GM12878 (cell line): ENCODE results near the gene COX6B2. TPM values are rescaled to one million over a fixed set of nuclear protein-coding genes. Genes with fewer than 3 reads are reported as not detected.

ENCODE experiments used
- ATAC-seq: fragments of 200-7000 bp; cut with Tn5 transposase; 3 replicates; pipeline ENCODE4 v1.9.1; 2020; ENCODE audit warnings: mild to moderate bottlenecking, moderate library complexity
- BruUV-seq: library from RNA; stranded (reverse); fragments of 400-500 nt; replicated peaks from 2 replicates; lab custom pipeline; 2021; lab: Mats Ljungman, UMichigan
- CTCF ChIA-PET: fragments of 300-600 bp; sonication (Branson Sonifier 250); formaldehyde crosslinking; extraction: SDS; loops from one replicate; lab custom pipeline; 2021; ENCODE audit warnings: inconsistent platforms; lab: Yijun Ruan, JAX
- POLR2A ChIA-PET: fragments of 350-600 bp; formaldehyde crosslinking; extraction: SDS; loops from one replicate; lab custom pipeline; 2021; ENCODE audit warnings: inconsistent platforms; lab: Charles Lee
- RAD21 ChIA-PET: fragments of 300-600 bp; sonication (Branson Sonifier 250); formaldehyde crosslinking; loops from one replicate; lab custom pipeline; 2023; ENCODE audit warnings: antibody characterized with exemption; ENCODE audit not compliant: unreplicated experiment; lab: Charles Lee
- SMC1A ChIA-PET: fragments of 300-600 bp; sonication (Branson Sonifier 250); formaldehyde crosslinking; loops from one replicate; lab custom pipeline; 2023; ENCODE audit not compliant: unreplicated experiment, uncharacterized antibody; lab: Charles Lee
- DNase-seq: peaks from one replicate; pipeline ENCODE4 v3.0.0-alpha.2; 2011; ENCODE audit warnings: low read depth, low spot score
- FAIRE-seq: peaks from 3 replicates; lab custom pipeline; 2011; peaks lifted over from hg19 to GRCh38; lab: Jason Lieb, UNC
- H2AFZ ChIP-seq: 2 replicates; pipeline ENCODE4 v1.6.0; 2011; ENCODE audit warnings: low read depth, low read length, control low read depth; ENCODE audit not compliant: control insufficient read depth
- H3K27ac ChIP-seq: 2 replicates; pipeline ENCODE4 v1.5.1; 2011; ENCODE audit warnings: control low read depth; ENCODE audit not compliant: control insufficient read depth, insufficient read depth
- H3K27me3 ChIP-seq, 2 experiments: replicated peaks in 1 of 2; 2 replicates each; pipeline versions ENCODE4 v1.6.0 to v1.6.1; 2011; ENCODE audit warnings: low read length in 1 of 2; ENCODE audit not compliant: control insufficient read depth in 2 of 2, insufficient read depth in 2 of 2
- H3K36me3 ChIP-seq, 2 experiments: 2 replicates each; pipeline ENCODE4 v1.5.1; 2011; ENCODE audit warnings: low read length in 1 of 2; ENCODE audit not compliant: control insufficient read depth in 2 of 2, insufficient read depth in 2 of 2
- H3K4me1 ChIP-seq: 2 replicates; pipeline ENCODE4 v1.6.1; 2011; ENCODE audit warnings: mild to moderate bottlenecking, low read length, moderate library complexity, mixed read lengths; ENCODE audit not compliant: control insufficient read depth, insufficient read depth
- H3K4me2 ChIP-seq: 2 replicates; pipeline ENCODE4 v1.6.0; 2011; ENCODE audit warnings: control low read depth; ENCODE audit not compliant: control insufficient read depth, insufficient read depth
- H3K4me3 ChIP-seq: fragments of 200-600 bp; sonication (generic); 2 replicates; pipeline ENCODE4 v1.5.1; 2016
- H3K79me2 ChIP-seq: 2 replicates; pipeline ENCODE4 v1.6.0; 2011; ENCODE audit warnings: low read length; ENCODE audit not compliant: control insufficient read depth, insufficient read depth
- H3K9ac ChIP-seq: 2 replicates; pipeline ENCODE4 v1.8.0; 2011; ENCODE audit warnings: low read length, control low read depth, mixed read lengths; ENCODE audit not compliant: control insufficient read depth, insufficient read depth
- H3K9me3 ChIP-seq: replicated peaks from 3 replicates; pipeline ENCODE4 v1.5.1; 2011; ENCODE audit warnings: mild to moderate bottlenecking, low read length; ENCODE audit not compliant: control insufficient read depth, insufficient read depth
- H4K20me1 ChIP-seq: 2 replicates; pipeline ENCODE4 v1.6.0; 2011; ENCODE audit not compliant: control insufficient read depth, insufficient read depth
- HSF1 ChIP-seq: fragments of 150-350 bp; IDR thresholded peaks from 2 replicates; pipeline ENCODE4 v1.6.1; 2014; ENCODE audit warnings: mild to moderate bottlenecking, low read depth, low read length
- IKZF1 ChIP-seq: fragments of 450-650 bp; conservative IDR thresholded peaks from 2 replicates; pipeline ENCODE4 v1.6.1; 2017; ENCODE audit warnings: antibody characterized with exemption, mild to moderate bottlenecking
- IKZF2 ChIP-seq, 2 experiments: fragments of 450-650 bp; IDR thresholded peaks; 2 replicates each; pipeline ENCODE4 v1.6.1; 2017; ENCODE audit warnings: mild to moderate bottlenecking in 2 of 2, moderate library complexity in 2 of 2
- NR2C2 ChIP-seq: IDR thresholded peaks from 2 replicates; pipeline ENCODE4 v1.6.1; 2011; ENCODE audit warnings: borderline replicate concordance, low read depth; ENCODE audit not compliant: control insufficient read depth, insufficient read length
- PML ChIP-seq: IDR thresholded peaks from 2 replicates; pipeline ENCODE4 v1.6.1; 2012; ENCODE audit warnings: low read length, inconsistent platforms
- TBL1XR1 ChIP-seq: IDR thresholded peaks from 2 replicates; pipeline ENCODE4 v1.6.1; 2012; ENCODE audit warnings: low read depth, low read length, improper control_type of control experiment
- ZNF207 ChIP-seq: fragments of 450-650 bp; IDR thresholded peaks from 2 replicates; pipeline ENCODE4 v1.6.1; 2014; ENCODE audit warnings: antibody characterized with exemption, mild to moderate bottlenecking, borderline replicate concordance
- WGBS: methylation state at CpG from one replicate; pipeline ENCODE4 v1.1.6; 2016; ENCODE audit warnings: low lambda C conversion rate; ENCODE audit not compliant: insufficient replicate concordance, insufficient coverage; ENCODE audit errors: missing lambda C conversion rate; 5-methylcytosine and 5-hydroxymethylcytosine counted together
- in situ Hi-C: fragments of 300-500 bp; cut with MboI; formaldehyde crosslinking; loops from 9 replicates; pipeline ENCODE4 v1.14.3; 2018; ENCODE audit warnings: mixed read lengths
- intact Hi-C: fragments of 100-400 bp; cut with micrococcal nuclease; formaldehyde crosslinking; loops from one replicate; pipeline ENCODE4 v1.14.2; 2022; ENCODE audit not compliant: unreplicated experiment
- polyA plus RNA-seq, 11 experiments: library from polyadenylated mRNA; depleted of rRNA in 4 of 11; unstranded in 6 of 11; stranded (reverse) in 5 of 11; fragments of >200 nt; fragmentation: Nextera tagmentation in 4 of 11; fragmentation: Illumina TruSeq in 1 of 11; extraction: Ambion mirVana in 4 of 11; extraction: Trizol in 1 of 11; gene quantifications; 1 replicate in 1 of 11; 2 replicates in 10 of 11; pipeline versions ENCODE4 v1.2.1 to v1.2.3, GENCODE V29; 2011 to 2016; ENCODE audit warnings: inconsistent platforms in 2 of 11, missing spikeins in 2 of 11, low read depth in 1 of 11
- total RNA-seq, 4 experiments: library from RNA; depleted of rRNA in 3 of 4; stranded (reverse); fragments of >200 nt in 3 of 4; fragmentation: Illumina TruSeq in 1 of 4; extraction: Trizol in 1 of 4; gene quantifications; 2 replicates each; pipeline versions ENCODE4 v1.2.1 to v1.2.3, GENCODE V29; 2013 to 2021
- TF ChIP-seq, protein P1 (sequence below): fragments of 450-650 bp; IDR thresholded peaks from 2 replicates; pipeline ENCODE4 v1.6.1; 2017; ENCODE audit warnings: mild to moderate bottlenecking, low read depth, inconsistent platforms; ENCODE audit not compliant: poor library complexity, severe bottlenecking
- TF ChIP-seq, protein P2 (sequence below): fragments of 150-350 bp; IDR thresholded peaks from 2 replicates; pipeline ENCODE4 v1.6.1; 2016; ENCODE audit warnings: low read depth, low read length
- TF ChIP-seq, protein P3 (sequence below): fragments of 450-650 bp; IDR thresholded peaks from 2 replicates; pipeline ENCODE4 v1.6.1; 2017; ENCODE audit warnings: borderline replicate concordance

The COX6B2 gene
- total and polyA plus RNA-seq, 10 of the 15 experiments (the other 5 are each of a cell fraction or from before 2014, with no cell fraction given): 0.05 to 0.08 (median 0.07) TPM; not detected in 6

DNA sequence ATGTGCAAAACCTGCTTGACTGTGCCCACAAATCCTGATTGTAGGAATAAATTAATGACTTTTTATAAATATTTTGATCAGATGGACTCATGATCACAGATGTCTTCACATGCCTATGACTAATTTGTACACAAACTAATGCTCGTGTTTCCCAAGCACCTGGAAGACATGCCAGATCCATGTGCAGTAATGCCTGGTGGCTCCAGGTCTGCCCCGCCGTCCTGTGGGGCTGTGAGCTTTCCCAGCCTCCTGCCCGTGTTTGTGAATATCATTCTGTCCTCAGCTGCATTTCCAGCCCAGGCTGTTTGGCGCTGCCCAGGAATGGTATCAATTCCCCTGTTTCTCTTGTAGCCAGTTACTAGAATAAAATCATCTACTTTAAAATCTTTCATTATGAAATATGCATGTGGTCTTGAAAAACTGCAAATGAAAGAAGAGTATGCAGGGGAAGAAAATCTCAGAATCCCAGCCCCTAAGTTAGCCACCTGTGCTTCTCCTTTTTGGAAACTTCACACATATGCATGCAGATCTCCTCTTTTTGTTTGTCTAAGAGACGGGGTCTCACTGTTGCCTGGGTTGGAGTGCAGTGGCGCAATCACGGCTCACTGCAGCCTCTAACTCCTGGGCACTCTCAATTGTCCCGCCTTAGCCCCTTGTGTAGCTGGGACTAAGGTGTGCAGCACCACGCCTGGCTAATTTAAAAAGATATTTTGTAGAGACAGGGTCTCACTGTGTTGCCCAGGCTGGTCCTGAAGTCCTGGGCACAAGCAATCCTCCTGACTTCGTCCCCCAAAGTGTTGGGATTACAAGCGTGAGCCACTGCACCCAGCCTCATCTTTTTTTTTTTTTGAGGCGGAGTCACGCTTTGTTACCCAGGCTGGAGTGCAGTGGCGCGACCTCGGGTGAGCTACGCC, 37.4 kb upstream of the COX6B2 start:
- no peak for FAIRE-seq
- Histone ChIP-seq H4K20me1 (peaks cover 7% of the 10 kb centered on the region), H3K9me3 (no peaks in the 10 kb centered on the region), H3K9ac (no peak overlapping the region), H3K27me3 (no peaks in the 10 kb centered on the region), H2AFZ (no peak overlapping the region), H3K4me1 (peaks cover 16% of the 10 kb centered on the region), H3K4me3 (no peak overlapping the region), H3K4me2 (no peak overlapping the region), H3K27ac (no peak overlapping the region), H3K79me2 (peaks cover 20% of the 10 kb centered on the region), H3K36me3 (peaks cover 14 to 23% of the 10 kb centered on the region in 2 experiments; a peak in 3 of 4 replicates)
- BruUV-seq: no TSS peak
- ATAC-seq: no peak
- SMC1A ChIA-PET: no interaction called here
- intact Hi-C loops (no loop called here), in situ Hi-C loops (no loop called here)
- CTCF ChIA-PET: interaction anchor here (0.6 to 1.4 kb wide), 2 partner anchors 90 kb away, joined by 3 to 4 read pairs; no protein-coding TSS in a partner anchor
- POLR2A ChIA-PET: interaction anchor here (0.5 to 0.6 kb wide), 3 partner anchors 277 to 747 kb away, joined by 3 to 7 read pairs (median 4); no protein-coding TSS in a partner anchor
- 38% methylated on average over 18 of the region's 18 CpGs for WGBS
- no peak for DNase-seq
- RAD21 ChIA-PET: interaction anchor here (0.9 to 1.2 kb wide), 2 partner anchors 12 to 99 kb away, joined by 3 to 4 read pairs; no protein-coding TSS in a partner anchor
- TF ChIP-seq IKZF1: no peak
- TF ChIP-seq HSF1: no peak
- TF ChIP-seq, protein P1, sequence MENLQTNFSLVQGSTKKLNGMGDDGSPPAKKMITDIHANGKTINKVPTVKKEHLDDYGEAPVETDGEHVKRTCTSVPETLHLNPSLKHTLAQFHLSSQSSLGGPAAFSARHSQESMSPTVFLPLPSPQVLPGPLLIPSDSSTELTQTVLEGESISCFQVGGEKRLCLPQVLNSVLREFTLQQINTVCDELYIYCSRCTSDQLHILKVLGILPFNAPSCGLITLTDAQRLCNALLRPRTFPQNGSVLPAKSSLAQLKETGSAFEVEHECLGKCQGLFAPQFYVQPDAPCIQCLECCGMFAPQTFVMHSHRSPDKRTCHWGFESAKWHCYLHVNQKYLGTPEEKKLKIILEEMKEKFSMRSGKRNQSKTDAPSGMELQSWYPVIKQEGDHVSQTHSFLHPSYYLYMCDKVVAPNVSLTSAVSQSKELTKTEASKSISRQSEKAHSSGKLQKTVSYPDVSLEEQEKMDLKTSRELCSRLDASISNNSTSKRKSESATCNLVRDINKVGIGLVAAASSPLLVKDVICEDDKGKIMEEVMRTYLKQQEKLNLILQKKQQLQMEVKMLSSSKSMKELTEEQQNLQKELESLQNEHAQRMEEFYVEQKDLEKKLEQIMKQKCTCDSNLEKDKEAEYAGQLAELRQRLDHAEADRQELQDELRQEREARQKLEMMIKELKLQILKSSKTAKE: no peak
- TF ChIP-seq, protein P2, sequence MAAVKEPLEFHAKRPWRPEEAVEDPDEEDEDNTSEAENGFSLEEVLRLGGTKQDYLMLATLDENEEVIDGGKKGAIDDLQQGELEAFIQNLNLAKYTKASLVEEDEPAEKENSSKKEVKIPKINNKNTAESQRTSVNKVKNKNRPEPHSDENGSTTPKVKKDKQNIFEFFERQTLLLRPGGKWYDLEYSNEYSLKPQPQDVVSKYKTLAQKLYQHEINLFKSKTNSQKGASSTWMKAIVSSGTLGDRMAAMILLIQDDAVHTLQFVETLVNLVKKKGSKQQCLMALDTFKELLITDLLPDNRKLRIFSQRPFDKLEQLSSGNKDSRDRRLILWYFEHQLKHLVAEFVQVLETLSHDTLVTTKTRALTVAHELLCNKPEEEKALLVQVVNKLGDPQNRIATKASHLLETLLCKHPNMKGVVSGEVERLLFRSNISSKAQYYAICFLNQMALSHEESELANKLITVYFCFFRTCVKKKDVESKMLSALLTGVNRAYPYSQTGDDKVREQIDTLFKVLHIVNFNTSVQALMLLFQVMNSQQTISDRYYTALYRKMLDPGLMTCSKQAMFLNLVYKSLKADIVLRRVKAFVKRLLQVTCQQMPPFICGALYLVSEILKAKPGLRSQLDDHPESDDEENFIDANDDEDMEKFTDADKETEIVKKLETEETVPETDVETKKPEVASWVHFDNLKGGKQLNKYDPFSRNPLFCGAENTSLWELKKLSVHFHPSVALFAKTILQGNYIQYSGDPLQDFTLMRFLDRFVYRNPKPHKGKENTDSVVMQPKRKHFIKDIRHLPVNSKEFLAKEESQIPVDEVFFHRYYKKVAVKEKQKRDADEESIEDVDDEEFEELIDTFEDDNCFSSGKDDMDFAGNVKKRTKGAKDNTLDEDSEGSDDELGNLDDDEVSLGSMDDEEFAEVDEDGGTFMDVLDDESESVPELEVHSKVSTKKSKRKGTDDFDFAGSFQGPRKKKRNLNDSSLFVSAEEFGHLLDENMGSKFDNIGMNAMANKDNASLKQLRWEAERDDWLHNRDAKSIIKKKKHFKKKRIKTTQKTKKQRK: no peak
- TF ChIP-seq, protein P3, sequence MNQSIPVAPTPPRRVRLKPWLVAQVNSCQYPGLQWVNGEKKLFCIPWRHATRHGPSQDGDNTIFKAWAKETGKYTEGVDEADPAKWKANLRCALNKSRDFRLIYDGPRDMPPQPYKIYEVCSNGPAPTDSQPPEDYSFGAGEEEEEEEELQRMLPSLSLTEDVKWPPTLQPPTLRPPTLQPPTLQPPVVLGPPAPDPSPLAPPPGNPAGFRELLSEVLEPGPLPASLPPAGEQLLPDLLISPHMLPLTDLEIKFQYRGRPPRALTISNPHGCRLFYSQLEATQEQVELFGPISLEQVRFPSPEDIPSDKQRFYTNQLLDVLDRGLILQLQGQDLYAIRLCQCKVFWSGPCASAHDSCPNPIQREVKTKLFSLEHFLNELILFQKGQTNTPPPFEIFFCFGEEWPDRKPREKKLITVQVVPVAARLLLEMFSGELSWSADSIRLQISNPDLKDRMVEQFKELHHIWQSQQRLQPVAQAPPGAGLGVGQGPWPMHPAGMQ: no peak
- TF ChIP-seq PML: no peak
- TF ChIP-seq NR2C2: no peak
- TF ChIP-seq IKZF2 (IDR thresholded peaks at IDR 0.05): no peak
- no peak for TF ChIP-seq ZNF207
- no peak for TF ChIP-seq TBL1XR1
